ENCODE data around the gene MAPKAP1.

The MAPKAP1 gene

DNA sequence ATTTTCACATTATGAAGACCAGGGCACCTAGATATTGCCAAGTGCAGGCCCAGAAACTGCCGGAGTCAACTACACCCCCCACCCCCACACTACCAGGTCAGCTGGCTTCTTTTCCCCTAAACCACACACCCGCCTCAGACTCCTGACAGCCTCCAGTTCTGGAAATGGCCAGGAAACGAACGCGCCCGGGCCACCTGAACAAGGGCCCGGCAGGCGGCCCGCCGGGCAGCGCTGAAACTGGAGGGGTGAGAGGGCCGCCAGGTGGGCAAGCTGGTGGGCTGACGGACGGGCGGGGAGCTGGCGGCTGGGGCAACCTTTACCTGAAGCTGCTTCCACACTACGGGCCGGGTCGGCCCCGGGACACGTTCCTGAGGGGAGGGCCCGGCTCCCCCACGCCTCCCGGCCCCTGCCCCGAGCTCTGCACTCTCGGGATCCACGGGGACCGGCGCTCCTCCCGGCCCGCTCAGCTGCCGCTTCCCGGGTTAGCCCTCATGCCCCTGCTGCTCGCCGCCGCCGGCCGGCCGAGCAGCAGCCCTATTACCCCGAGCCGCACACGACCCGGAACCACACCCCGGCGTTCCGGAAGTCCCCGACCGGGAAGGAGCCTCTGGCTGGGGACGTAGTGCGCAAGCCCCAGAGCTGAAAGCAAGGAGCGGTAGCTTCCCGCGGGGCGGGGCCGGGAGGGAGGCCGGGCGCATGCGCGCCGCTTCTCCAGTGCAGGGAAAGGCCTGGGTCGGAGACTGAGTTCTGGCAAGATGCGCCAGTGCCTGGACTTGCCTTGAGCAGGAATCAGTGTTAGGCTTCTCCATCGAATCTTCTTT, at the start of gene MAPKAP1:
Gene MAPKAP1 (minus strand): TSS at position 558 of the 821 bp plus-strand sequence. CDS start 34,634 bp downstream, outside the sequence.
- DNase-seq = peak; percentile 98

DNA sequence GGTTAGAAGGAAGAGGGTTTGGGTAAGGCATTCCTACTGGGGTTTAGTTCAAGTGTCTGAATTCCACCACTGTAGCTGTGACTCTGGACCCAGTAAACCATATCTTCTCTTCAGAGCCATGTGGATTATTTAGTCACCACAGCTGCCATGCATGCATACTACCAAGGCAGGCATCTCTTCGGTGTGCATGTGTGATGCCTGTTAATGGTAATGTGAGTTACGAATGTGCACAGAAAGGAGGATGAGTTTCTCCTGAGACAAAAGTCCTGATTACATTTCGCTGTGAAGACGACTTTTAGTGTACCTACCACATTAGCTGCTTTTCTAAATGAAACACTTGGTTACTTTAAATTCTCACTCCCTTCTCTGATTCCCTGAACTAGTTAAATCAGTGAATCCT, 49.5 kb upstream of the MAPKAP1 start:
- no peak for DNase-seq

DNA sequence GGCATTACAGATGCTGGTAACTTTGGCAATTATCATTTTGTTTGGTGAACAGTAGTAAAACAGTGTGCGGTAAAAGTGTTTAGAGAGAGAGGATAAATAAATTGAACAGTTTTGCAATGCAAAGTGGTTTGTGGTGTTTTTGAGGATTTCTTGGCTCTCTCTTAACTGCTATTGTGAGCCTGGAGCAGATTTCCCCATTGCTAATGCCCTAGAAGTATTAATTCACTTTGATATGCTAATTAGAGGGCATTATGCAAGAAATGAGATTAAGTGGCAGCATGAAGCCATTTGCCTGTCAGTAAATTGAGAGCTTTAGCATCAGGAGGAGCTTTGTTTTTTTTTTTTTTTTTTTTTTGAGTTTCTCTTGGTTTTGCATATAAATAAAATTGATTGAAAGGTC, 48.3 kb upstream of the MAPKAP1 start:
- DNase-seq = no peak

DNA sequence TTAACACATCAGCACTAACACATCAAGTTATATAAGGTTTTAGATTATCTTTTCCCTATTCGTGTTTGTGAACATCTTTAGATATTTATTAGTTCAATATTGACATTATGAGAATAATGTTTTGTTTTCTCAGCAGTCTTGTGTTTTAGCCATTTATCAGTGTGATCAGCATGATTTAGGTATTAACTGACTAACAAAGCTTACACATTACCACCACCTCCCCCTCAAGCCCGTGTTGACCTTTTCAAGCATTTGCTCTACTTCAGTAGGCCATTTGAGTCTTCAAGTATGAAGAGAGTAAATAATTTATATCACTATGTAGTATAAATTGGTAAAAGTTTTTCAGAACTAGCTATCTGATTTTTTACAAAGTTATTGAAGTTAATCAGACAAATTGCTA, 47.1 kb upstream of the MAPKAP1 start:
- no peak for DNase-seq

DNA sequence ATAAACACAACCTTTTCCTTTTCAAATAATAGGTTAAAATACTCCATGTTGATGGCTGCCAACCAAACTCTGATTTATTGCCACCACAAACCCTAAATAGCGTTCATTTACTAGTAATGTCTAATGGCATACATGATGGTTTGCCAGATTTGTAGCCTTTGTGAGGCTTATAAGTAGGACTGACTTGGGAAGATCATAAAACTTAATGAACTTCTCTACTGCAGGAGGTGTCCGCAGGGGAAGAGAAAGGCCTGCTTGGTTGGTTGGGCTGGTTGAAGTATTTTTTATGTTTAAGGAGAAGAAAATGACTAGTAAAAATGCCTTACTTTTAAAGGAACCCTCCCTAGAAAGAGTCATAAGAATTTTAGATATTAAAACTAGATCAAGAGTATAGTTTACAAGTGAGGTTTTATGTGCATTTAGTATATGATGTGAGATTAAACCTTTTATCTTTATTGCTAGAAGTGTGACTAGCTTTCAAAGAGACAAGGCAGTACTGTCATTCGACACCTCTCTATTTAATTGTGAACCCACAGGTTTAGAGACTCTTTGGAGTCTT, 45.1 kb upstream of the MAPKAP1 start:
- DNase-seq = no peak

DNA sequence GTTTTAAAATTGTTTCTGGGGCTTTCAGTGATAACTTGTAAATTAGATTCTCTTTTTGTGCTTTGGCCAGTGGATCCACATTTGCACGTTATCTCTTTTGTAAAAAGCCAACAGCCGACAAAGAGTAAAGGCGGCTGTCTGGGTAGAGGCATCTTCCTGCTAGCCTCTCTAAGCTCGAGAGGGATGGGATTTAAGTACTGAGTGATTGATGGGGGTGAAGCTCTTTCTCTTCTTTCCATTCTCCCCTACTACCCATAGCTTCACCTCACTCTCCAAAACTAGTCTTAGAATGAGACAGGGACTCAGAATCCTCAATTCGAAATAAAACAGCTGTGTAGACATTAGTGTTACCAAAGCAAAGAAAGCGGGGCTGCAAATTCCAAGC, 43.6 kb upstream of the MAPKAP1 start:
- no peak for DNase-seq

DNA sequence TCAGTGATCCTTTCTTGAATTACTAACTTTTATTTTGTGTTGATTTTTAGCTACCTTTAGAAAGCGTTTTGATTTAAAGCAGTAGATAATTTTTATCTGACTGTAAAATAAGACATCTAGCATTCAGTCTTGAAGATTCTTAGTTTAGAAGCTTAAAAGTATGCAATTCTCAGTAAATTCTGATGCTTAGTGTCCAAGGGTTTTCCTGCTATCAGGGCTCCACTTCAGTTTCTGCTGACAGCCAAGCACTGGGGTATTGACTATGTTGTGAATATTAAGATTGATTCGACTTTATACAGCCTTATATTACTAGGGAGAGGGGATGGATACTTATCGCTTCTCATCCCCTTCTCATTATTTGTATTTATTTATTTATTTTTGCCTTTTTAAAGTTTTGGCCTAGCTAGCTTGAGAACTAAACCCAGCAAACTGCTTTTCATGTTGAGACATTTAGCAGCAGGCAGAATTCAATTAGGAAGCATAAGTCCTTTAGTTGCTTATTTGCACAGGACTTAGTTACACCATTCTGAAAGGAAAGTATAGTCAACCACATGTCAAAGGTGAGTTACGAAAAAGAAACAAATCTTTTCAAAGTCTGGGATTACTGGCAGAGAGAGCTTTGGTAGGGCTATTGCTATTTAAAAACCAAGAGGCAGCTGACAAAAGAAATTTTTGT, 43.1 kb upstream of the MAPKAP1 start:
- no peak for DNase-seq

DNA sequence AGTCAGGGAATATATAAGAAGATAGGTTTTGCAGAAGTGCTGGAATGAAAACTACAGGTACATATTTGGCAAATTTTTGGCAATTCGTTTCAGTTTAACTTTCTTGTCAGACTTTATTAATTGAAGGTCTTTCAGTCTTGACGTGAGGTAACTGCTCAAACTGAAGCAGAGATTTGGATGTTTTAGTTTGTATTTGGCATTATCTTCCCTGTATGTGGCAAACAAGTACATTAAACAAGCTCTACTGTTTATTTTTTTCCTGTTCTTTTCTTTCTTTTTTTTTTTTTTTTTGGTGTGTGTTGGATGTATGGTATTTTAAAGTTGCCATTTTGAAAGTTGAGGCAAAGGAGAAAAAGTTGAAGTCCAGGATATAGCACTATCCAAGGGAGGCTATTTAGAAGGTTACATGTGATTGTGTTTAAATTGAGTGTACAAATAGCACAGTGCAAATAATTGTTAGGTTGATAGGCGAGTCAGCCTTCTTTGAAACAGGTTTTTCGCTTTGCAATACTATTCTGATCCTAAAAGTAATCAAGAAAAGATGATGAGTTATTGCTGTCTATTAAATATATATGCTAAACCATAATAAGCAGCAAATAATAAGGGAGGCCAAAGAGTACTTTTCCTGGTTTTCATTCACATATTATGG, 42.4 kb upstream of the MAPKAP1 start:
- DNase-seq = no peak

DNA sequence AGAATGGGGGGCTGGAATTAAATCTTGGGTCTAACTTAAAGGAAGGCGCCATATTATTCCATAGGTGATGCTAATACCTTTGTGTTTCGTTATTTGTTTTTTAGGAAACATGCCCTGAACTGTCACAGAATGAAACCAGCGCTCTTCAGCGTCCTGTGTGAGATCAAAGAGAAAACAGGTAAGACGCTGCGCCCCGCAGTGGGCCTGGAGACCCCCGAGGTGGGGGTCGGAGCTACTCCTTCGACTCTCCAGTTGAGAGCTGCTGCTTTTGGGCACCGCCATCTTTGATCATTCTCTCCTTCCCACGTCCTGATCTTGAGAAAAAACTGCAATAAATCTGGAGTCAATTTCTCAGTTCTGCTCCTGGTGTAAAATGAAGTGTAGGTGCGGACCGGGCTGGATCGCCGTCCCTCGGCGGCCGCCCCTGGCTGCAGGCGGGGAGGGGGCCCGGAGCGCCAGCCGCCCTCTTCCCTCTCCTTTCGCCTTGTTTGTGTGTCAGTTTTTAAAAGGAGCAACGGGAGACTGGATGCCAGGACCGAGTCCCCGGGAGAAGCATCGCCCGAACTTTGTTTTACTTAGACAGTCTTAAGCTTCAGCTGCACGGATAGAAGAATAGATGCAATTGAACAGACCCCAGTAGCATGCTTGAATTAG, 41.6 kb upstream of the MAPKAP1 start:
- no peak for DNase-seq

DNA sequence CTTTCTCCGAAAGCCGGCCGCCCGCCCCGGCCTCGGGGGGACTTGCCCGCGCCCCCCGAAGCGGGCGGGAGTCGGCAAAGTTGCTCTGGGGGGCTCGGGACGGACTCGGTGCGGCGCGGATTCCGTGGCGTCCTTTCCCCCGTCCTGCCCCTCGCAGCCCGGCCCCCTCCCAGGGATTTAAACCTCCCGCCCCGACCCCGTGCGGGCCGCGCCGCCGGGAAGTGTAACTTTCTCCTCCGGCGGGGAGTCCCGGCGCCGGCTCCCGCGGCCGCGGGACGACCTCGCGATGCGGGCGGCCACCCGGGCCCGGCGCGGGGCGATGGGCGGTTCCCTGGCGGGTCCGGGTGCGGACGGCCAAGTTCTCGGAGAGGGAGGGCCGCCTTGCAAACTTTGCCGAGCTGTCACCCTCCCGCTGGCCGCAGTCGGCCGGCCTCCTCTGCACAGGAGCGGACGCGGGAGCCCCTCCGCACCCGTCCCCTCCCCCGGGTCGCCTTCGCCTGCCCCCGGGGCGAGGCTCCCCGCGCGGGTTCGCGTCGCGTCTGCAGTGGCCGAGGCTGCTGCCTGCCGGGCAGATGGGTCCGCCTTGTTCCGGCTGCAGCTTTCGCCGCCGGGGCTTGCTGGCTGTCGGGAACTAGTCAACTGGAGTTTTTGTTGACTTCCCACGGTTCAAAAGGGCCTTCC, 40.9 kb upstream of the MAPKAP1 start:
- DNase-seq = peak; percentile 74

DNA sequence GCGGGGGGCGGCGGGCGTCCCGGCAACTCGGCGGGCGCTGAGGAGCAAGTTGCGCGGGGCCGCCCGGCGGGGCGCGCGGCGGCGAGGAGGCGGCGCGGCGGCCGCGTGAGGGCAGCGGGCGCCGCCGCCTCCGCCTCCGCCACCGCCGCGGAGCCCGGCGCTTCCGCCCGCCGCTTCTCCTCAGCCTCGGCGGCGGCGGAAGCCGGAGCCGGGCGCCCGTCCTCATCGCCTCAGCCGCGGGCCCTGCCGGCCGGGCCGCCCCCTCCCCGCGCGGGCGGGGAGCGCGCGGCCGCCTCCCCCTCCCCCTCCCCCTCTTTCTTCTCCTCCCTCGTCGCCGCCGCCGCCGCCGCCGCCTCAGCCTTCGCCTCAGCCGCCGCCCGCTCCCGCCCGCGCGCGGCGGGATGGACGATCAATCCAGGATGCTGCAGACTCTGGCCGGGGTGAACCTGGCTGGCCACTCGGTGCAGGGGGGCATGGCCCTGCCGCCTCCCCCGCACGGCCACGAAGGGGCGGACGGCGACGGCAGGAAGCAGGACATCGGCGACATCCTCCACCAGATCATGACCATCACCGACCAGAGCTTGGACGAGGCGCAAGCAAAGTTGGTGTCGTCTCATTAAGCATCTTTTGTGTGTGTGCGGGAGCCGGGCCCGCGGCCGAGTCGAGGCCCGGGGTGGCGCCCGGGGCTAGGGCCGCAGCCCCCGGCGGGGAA, 40.2 kb upstream of the MAPKAP1 start, which contains the start of gene PBX3:
Gene PBX3 (plus strand): TSS at position 321 of the 712 bp plus-strand sequence.
- DNase-seq = peak; percentile 83

DNA sequence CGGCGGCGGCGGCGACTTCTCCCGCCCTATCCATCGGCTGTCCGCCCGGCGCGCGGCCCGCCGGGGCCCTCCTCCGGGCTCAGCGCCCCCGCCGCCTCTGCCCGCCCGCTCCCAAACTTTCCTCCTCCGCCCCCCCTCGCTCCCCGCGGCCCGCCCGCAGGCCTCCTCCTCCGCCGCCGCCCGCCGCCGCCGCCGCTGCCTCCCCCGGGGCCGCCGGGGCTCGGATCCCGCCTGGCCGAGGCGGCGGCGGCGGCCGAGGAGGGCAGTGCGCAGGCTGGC, 39.7 kb upstream of the MAPKAP1 start:
- no peak for DNase-seq

DNA sequence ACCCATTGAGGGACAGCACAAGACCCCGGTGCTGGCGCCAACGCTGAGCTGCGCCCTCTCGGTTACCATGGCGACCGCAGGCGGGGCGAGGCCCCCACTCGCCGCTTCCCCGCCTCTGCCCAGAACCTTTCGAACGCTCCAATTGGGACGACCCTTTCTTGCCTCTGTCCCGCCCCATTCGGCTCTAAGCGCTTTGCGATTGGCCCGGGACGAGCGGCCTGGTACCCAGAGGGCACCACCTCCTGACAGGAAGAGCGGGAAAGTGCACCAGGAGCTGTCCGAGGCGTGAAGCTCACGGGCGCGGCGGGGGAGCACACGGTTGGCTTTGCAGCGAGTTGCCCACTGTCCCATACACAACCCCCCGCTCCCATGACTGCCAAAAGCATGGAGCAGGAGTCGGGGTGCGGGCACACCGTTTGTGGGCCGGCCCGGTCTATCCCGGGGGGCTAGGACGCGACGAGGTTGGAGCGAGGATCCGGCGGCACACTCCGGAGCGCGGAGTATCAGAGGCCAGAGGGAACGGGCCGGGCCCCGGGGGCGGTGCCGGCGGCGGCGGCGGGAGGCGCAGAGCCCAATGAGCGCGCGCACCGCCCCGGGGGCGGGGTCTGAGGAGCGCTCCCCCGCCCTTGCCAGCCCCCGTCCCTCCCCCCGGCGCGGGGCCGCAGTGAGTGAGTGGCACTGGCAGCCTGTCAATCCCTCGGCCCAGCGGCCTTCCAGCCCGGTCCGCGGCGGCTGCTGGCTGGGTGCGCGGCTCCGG, 39.2 kb upstream of the MAPKAP1 start:
- peak; percentile 97 for DNase-seq

DNA sequence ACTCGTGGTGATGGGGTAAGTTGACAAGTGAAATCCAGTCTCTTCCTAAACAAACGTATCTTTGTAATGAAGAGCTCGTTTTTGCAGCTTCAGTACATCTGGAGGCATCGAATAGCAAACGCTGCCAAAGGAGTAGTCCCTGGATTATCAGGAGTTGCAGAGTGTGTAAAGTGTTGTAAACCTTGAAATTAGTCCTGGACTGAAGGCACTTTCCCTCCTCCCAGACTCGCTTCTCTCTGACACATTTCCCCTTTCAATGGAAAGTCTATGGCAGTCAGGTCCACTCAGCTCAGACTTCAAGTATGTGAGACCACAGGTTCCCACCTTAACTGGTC, 38.6 kb upstream of the MAPKAP1 start:
- DNase-seq = no peak

DNA sequence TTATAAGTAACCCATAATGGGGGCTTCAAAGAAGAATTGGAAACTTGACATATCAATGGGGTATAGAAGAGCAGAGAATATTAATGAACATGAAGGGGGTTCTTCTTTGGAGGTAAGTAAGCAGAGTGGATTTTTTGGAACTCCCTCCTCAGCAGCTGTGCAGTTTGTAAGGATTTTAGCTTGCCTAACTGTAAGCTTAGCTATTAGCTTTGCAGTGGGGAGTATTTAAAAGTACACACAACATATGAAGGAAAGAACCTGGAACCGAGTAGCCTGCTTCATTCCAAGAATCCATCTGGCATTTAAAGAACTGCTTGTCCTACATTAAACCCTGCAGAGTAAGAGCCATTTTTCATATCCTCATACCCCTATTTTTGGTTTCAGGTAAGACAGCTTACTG, 38.0 kb upstream of the MAPKAP1 start:
- DNase-seq = no peak

DNA sequence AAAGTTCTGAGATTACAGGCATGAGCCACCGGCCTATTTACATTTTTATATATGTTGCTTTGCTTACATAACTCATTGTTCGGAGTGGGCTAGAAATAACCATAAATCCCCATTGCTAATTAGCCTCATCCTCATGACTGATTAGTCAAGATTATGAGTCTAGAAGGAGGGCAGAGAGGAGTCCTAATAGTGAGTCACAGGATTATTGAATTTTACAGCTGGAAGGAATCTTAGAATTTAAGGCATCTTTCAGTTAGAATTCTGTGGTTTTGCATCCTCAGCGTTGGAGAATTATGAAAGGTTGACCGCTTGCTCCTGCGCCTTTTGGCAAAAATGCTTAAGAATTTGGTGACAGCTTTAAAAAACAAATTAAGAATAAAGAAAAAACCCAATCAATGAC, 37.6 kb upstream of the MAPKAP1 start:
- DNase-seq = no peak

DNA sequence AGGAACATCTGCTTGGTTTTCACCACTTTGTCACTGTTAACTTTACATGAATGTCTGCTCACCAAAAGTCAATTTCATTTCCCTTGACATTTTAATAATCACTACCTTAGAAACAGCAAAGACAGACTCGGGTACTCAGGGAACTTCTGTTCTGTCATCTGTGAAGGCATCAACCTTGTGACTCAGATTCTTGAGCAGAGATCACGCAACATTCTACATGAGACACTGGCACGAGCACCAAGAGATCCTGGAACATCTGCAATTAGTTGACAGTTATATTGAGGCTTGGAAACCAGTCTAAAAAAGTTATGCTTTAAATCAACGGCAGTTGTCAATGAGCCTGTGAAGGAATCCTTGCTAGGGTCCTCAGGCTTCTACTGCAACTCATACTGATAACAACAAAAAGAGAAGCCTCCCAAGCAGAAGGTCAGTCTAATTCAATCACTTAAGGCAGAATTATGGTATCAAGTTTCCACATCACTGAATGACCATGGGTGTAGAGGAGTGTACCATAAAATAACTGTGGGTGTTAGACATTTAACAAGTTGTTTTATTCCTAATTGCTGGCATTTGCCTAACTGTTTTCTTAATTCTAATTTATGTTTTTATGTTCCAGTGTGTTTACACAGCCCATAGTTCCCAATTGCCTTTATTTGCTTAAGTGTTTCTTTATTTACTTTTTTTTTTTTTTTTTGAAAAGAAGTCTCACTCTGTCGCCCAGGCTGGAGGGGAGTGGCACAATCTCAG, 36.8 kb upstream of the MAPKAP1 start:
- no peak for DNase-seq

DNA sequence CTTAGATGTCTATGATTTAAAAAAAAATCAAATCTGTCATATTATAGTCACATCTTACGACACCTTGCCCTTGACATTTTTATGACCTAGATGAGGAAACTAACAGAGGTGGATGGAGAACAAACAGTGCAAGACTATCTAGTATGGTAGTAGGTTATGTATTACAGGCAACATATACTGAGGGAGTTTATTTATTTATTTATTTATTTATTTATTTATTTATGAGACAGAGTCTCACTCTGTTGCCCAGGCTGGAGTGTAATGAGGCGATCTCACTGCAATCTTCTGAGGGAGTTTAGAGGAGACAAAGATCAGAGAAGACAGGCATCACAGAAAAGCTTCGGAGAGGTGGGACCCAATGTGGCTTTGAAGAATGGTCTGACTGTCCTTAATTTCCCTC, 35.6 kb upstream of the MAPKAP1 start:
- no peak for DNase-seq

DNA sequence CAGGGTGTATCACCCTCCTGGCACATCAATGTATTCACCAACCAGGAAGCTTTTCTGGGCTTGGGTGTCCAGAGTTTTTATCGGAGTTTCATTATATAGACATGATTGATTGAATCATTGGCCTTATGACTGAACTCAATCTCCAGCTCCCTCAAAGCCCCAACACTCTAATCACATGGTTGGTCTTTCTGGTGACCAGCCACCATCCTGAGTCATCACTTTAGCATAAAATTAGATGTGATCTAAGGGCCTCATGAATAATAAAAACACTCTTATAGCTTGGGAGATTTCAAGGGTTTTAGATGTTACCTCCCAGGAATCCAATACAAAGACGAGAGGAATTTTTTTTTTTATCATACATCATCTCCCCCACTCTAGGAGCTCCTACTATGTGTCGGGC, 32.4 kb upstream of the MAPKAP1 start:
- DNase-seq = no peak

DNA sequence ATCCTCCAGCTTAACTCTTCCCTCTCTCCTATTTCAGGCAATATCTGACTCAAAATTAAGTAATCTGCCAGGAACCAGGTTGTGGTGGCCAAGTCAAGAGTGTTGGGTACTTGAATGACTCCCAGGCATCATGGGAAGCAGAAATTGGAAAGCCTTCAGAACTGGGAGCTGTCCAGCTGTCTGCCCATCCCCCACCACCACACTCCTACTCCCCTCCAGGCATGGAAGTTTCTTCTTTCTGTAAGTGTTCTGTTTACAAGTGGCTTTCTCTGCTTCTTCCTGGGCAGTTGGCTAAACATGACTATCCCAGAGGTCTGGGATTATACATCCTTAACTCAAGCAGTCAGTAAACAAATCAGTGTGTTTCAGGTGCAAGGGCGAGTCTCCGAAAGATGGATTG, 25.6 kb upstream of the MAPKAP1 start:
- no peak for DNase-seq

DNA sequence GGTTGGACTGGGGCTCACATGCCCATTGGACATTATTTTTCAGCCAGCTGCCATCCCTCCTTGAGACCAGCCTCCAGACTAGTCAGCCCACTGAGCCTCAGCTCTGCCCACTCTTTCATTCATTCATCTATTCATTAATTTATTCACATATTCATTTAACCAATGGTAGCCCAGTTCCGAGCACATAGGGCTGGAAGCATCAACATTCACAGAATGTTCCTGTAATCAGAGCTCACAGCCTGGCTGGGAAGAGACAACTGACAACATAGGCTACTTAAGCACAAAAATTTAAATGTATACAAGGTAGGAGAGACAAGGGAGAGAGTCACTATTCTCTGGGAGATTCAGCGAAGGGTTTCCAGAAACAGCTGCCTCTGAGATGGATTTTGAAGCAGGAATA, 23.2 kb upstream of the MAPKAP1 start:
- no peak for DNase-seq

Measured in activated effector memory CD4-positive, alpha-beta T cell treated with anti-CD3 and anti-CD28 coated beads, Interleukin-2, amount 50 U/mL, for 16 hours (primary cell).